RWPE1 (cell line): Measurements from ENCODE around the gene DAD1.

Experiments used
- CTCF ChIA-PET: fragments of 350-600 bp; sonication (Branson Sonifier 250); formaldehyde crosslinking; extraction: SDS; loops from one replicate; lab custom pipeline; 2021; lab: Yijun Ruan, JAX
- POLR2A ChIA-PET: fragments of 400-600 bp; formaldehyde crosslinking; extraction: SDS; loops from one replicate; lab custom pipeline; 2020; ENCODE audit warnings: antibody characterized with exemption; ENCODE audit not compliant: low non-redundant PET; lab: Yijun Ruan, JAX
- DNase-seq: peaks from one replicate; pipeline ENCODE4 v3.0.0; 2012; ENCODE audit warnings: low spot score
- H3K27ac ChIP-seq: fragments of 450-650 bp; 2 replicates; pipeline ENCODE4 v1.5.1; 2017
- CTCF ChIP-seq: fragments of 450-650 bp; conservative IDR thresholded peaks from 2 replicates; pipeline ENCODE4 v1.5.1; 2017; ENCODE audit warnings: low read depth, mild to moderate bottlenecking

The DAD1 gene

GRCh38 chr14:22524784-22525161 is 64.3 kb downstream of the DAD1 start:
- TF ChIP-seq CTCF: no peak
- POLR2A ChIA-PET: no interaction called here
- CTCF ChIA-PET: interaction anchor here (0.6 kb wide), 1 partner anchor 662 kb away, joined by 6 read pairs; no protein-coding TSS in a partner anchor

GRCh38 chr14:22524115-22524783 is 64.8 kb downstream of the DAD1 start:
- H3K27ac ChIP-seq: no peak overlapping the region
- ChIA-PET POLR2A (no interaction called here), CTCF (interaction anchor here (0.6 kb wide), 1 partner anchor 663 kb away, joined by 6 read pairs; no protein-coding TSS in a partner anchor)

More at GRCh38 chr14:22524784-22525161, 64.3 kb downstream of the DAD1 start:
- no peak overlapping the region for H3K27ac ChIP-seq
- DNase-seq: peak; percentile 27

GRCh38 chr14:22523283-22523682 is 65.7 kb downstream of the DAD1 start:
- ChIA-PET CTCF (no interaction called here), POLR2A (no interaction called here)
- TF ChIP-seq CTCF: no peak

More at GRCh38 chr14:22524115-22524783, 64.8 kb downstream of the DAD1 start:
- TF ChIP-seq CTCF: no peak
- DNase-seq: no peak

GRCh38 chr14:22522466-22522957 is 66.5 kb downstream of the DAD1 start:
- TF ChIP-seq CTCF: no peak
- ChIA-PET CTCF (no interaction called here), POLR2A (no interaction called here)
- H3K27ac ChIP-seq: no peak overlapping the region
- no peak for DNase-seq

More at GRCh38 chr14:22523283-22523682, 65.7 kb downstream of the DAD1 start:
- DNase-seq: no peak
- no peak overlapping the region for H3K27ac ChIP-seq

GRCh38 chr14:22521449-22522239 is 67.4 kb downstream of the DAD1 start:
- DNase-seq: no peak
- TF ChIP-seq CTCF: no peak
- CTCF ChIA-PET: no interaction called here
- POLR2A ChIA-PET: no interaction called here
- H3K27ac ChIP-seq: no peak overlapping the region

GRCh38 chr14:22520796-22521195 is 68.2 kb downstream of the DAD1 start:
- CTCF ChIA-PET: no interaction called here
- H3K27ac ChIP-seq: no peak overlapping the region
- TF ChIP-seq CTCF: no peak
- no peak for DNase-seq
- POLR2A ChIA-PET: no interaction called here
